NK-92 (cell line): ENCODE data around the gene ACOX3.

Experiments
- DNase-seq: peaks from one replicate; lab custom pipeline; 2025; ENCODE audit not compliant: unreplicated experiment; lab: John Stamatoyannopoulos, UW

ACOX3 gene

GRCh38 chr4:8376361-8377102, 64.0 kb downstream of the ACOX3 start:
- DNase-seq: no peak

- no peak for DNase-seq
Measured at GRCh38 chr4:8374851-8375649, 65.5 kb downstream of the ACOX3 start.

DNA sequence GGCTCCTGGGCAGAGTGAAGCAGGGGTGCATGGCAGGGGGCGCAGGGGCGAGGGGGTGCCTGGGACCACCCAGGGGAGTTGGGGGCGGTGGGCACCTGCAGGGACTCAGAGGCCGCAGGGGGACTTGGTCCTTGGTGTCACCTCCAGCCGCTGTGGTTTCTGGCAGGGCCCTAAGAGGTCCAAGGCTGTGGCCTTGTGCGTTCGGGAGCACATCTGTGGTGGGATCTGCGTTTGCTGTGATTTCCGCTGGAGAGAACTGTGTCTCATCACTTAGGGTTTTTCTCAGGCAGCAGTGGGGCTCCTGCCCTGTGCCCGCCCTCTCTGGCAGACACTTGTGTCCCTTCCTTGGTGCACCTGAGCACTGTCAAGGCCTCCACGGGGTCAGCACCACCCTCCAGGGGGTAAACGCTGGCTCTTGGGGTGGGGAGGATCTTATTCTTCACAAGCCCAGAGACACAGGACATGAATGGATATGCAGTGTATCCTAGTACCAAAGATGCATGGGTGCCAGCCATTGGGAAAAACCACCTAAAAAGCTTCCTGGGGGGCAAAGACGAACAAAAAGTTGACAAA, 66.5 kb downstream of the ACOX3 start:
- no peak for DNase-seq

- no peak for DNase-seq
Measured at GRCh38 chr4:8373270-8373972, 67.1 kb downstream of the ACOX3 start.

DNA sequence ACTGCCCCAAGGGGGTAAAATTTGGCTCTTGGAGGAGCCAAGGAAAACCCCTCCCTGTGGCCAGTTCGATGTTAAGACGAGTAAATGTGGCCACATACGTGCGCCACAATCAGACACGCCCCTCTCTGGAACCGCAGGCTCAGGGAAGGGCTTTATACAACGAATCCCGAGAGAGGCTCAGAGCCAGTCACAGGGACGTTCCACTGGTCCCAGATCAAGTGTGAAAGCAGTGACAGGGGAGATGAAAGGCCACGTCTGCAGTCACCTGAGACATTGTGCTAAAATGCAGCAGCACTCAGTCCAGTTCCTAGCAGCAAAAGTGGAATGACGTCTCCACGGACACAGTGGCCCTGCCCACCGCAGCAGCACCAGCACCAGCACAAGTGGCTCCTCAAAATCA, 68.0 kb downstream of the ACOX3 start:
- DNase-seq: no peak

GRCh38 chr4:8371596-8371995, 68.9 kb downstream of the ACOX3 start:
- DNase-seq: no peak

DNA sequence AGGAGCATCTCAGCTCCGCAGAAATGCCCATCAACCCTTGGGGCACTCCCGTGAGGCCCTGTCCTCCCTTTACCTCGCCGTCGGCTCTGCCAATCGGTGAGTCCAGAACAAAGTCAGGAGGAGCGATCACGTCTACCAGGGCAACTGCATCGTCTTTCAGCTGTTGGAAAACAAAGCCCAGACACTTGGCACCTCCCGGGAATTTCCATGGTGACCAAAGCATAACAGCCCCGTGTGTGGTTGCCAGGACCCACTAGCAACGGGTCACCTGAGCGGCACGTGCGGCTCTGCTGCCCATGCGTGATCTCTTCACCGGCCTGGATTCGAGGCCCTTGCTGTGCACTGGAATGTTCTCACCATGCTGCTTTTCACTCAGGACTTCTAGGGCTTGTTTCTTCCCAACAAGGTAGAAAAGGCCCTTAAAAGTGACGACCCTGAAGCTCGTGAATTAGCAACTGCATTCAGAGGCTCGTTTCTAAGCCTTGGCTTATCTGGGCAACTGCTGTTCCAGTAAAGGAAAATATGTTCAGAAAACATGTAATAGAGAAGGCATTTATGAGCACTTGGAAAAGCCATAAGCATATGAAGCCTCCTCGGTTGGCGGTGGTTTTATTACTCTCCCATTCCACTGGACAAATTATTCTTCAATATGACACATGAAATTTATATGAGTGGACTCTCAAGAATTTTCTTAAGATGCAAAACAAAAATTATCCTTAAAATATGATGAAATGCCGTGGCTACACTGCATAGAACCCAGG, 69.5 kb downstream of the ACOX3 start:
- no peak for DNase-seq

- no peak for DNase-seq
Measured at GRCh38 chr4:8370106-8370787, 70.3 kb downstream of the ACOX3 start.

DNA sequence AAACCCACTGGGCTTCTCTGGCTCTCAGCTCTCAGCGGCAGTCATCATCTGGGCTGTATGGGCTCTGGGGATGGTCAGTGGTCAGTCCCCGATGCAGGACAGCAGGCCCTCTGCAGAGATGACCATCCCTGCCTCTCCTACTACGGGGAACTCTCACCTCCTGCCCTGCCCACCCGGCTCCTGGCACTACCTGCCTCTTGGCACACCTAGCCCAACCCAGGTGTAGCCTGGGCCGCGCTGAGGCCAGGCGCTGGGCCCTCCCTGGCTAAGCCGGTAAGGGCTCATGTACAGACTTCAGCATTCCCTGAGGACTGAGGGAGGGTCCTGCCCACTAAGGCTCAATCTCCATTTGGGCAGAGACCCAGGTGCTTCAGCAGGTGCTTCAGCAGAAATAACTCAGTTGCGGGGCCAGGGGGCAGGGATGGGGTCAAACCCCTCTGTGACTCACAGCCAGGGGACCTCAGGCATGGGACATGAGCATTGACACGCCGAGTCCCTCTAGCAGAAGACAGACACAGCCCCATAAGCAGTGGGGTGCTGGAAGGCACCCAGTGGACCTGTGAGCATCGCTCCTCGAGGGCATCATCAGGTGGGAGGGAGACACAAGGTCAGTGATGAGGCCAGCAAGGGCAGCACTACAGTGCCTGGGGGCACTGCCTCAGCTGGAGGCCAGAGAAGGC, 71.0 kb downstream of the ACOX3 start:
- DNase-seq: no peak

DNA sequence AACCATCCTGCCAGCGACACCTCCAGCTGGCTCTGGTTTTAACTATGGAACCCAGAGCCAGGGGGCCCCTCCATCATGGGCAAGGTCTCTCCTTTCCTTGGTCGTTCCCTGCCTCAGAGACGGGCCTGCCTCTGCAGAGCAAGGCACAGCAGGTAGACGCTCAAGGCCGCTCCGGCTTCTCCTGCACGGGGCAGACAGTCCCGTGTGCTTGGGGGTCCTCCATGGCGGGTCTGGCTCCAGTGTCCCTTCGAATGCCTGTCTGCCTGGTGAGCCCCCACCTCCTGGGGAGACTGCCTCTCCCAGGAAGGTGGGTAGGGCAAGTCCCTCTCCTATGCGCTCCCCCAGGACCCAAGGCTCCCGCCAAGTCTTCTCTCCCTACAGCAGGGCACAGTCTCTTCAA, 71.5 kb downstream of the ACOX3 start:
- DNase-seq: no peak

DNA sequence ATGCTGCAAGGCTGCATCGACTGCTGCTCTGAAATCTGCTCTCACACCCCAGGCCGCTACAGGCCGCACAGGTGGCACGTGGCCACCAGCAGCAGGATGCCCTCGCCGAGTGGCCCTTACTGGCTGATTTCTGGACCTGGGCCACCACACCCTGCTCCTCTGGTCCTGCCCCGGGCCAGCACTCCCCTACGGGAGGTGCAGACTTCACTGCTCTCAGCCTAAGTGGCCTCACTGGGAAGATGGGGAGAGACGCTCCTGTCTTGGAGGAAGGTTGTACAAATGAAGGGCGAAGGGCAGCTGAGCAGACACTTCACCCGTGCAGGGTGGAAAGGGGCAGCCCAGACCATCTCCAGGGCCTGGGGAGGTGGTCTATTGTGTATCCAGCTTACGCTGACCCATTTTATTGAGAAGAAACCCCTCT, 72.5 kb downstream of the ACOX3 start:
- no peak for DNase-seq

DNA sequence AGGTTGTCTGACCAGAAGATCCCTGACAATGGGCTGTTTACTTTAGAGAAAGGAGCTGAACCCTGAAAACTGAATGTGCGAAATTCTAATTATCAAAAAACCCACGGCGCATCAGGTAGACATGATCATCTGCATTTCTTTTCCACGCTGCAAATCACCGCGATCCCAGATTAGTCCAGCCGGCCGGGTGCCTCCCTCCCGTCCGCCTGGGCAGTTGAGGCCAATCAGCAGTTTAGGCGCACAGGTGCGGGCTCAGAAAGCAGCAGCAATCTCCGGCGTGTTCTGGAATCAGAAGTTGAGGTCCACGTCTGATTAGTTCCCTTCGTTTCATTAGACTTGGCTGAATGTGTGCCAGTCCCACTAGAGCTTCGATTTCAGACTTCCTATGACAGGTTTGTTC, 73.9 kb downstream of the ACOX3 start:
- no peak for DNase-seq

GRCh38 chr4:8365951-8366350, 74.6 kb downstream of the ACOX3 start:
- no peak for DNase-seq

DNA sequence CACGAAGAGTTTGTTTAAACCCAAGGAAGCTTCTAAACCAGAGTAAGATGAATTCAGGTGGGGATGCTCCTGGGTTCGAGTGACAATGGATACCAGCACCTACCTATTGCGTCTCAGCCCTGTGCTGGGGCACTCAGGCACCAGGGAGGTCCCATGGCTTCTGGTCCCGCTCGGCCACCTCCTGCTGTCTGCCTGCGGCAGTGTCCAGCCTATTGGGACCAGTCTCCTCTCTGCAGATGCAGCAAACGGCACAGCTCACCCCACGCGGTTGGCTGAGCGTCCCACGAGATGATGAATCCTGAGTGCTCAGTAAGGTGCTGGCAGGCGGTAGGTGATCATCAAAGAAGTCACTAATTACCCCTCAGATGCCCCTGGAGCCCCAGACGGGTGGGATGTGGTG, 75.2 kb downstream of the ACOX3 start:
- no peak for DNase-seq

GRCh38 chr4:8364848-8365350, 75.6 kb downstream of the ACOX3 start:
- no peak for DNase-seq

GRCh38 chr4:8364141-8364540, 76.4 kb downstream of the ACOX3 start:
- no peak for DNase-seq

- no peak for DNase-seq
Measured at GRCh38 chr4:8362483-8362882, 78.0 kb downstream of the ACOX3 start.

GRCh38 chr4:8359193-8359592, 81.3 kb downstream of the ACOX3 start:
- no peak for DNase-seq

DNA sequence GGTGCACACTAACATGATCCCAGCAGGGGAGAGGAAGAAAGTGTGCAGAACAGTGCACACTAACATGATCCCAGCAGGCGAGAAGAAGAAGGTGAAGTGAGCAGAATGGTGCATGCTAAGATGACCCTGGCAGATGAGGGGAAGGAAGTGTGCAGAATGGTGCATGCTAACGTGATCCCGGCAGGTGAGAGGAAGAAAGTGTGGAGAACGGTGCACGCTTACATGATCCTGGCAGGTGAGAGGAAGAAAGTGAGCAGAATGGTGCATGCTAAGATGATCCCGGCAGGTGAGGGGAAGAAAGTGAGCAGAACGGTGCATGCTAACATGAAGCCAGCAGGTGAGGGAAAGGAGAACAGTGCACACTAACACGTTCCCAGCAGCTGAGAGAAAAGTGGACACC, 83.7 kb downstream of the ACOX3 start:
- DNase-seq: no peak
